GM04503 (cell line): ENCODE measurements around the gene PEX14.

Experiments used
- DNase-seq: peaks from one replicate; pipeline ENCODE4 v3.0.0-alpha.2; 2012; ENCODE audit warnings: low read depth

Gene PEX14

GRCh38 chr1:10635085-10635896 is 160.5 kb downstream of the PEX14 start:
- no peak for DNase-seq

GRCh38 chr1:10635992-10636391 is 161.2 kb downstream of the PEX14 start:
- DNase-seq, result no peak

GRCh38 chr1:10637400-10637799 is 162.7 kb downstream of the PEX14 start:
- no peak for DNase-seq

GRCh38 chr1:10637834-10638558 is 163.2 kb downstream of the PEX14 start:
- DNase-seq, result no peak

- no peak for DNase-seq
Measured at GRCh38 chr1:10638559-10639005, 163.8 kb downstream of the PEX14 start.

GRCh38 chr1:10639011-10639774 is 164.4 kb downstream of the PEX14 start:
- DNase-seq, result no peak

- DNase-seq, result no peak
Measured at GRCh38 chr1:10639775-10640578, 165.2 kb downstream of the PEX14 start.

- no peak for DNase-seq
Measured at GRCh38 chr1:10640843-10641553, 166.2 kb downstream of the PEX14 start.

GRCh38 chr1:10641976-10642375 is 167.2 kb downstream of the PEX14 start:
- no peak for DNase-seq

GRCh38 chr1:10642403-10643080 is 167.8 kb downstream of the PEX14 start:
- no peak for DNase-seq

GRCh38 chr1:10643607-10644306 is 169.0 kb downstream of the PEX14 start:
- no peak for DNase-seq

- no peak for DNase-seq
Measured at GRCh38 chr1:10644307-10645128, 169.8 kb downstream of the PEX14 start.

- peak; percentile 21 for DNase-seq
Measured at GRCh38 chr1:10646347-10646861, 171.7 kb downstream of the PEX14 start.

GRCh38 chr1:10647414-10648170 is 172.8 kb downstream of the PEX14 start:
- DNase-seq, result no peak

- DNase-seq, result no peak
Measured at GRCh38 chr1:10648689-10649516, 174.2 kb downstream of the PEX14 start.

GRCh38 chr1:10649517-10650201 is 174.9 kb downstream of the PEX14 start:
- DNase-seq, result no peak
